Natural killer cell (primary cell): ENCODE measurements around the gene UBAC2. TPM values are rescaled to one million over a fixed set of nuclear protein-coding genes. Genes with fewer than 3 reads are reported as not detected.
"Not testable (repeated sequence)": the region's sequence is repeated elsewhere in the genome, so short reads cannot be mapped to it uniquely, and the experiment has no call there.

Experiments used
- ATAC-seq, 3 donors: fragments of 150-1000 bp in 2 of 3; fragments of 200-7000 bp in 1 of 3; cut with Tn5 transposase; 1 replicate in 1 of 3; 2 replicates in 2 of 3; pipeline ENCODE4 v1.10.0; 2021; ENCODE audit warnings: mild to moderate bottlenecking in 2 of 3, moderate library complexity in 2 of 3
- DNase-seq, 2 donors: peaks; one replicate each; pipeline versions ENCODE4 v3.0.0 to v3.0.0-alpha.2; 2013 to 2021; ENCODE audit warnings: mixed read lengths in 1 of 2
- H3K27ac ChIP-seq: one replicate; pipeline ENCODE4 v1.5.1; 2013; ENCODE audit warnings: mild to moderate bottlenecking, low read length
- H3K27me3 ChIP-seq: one replicate; pipeline ENCODE4 v1.6.1; 2013; ENCODE audit warnings: low read length; ENCODE audit not compliant: control insufficient read depth, insufficient read depth
- H3K36me3 ChIP-seq: one replicate; pipeline ENCODE4 v1.6.1; 2013; ENCODE audit warnings: low read length; ENCODE audit not compliant: control insufficient read depth, insufficient read depth
- H3K4me1 ChIP-seq: one replicate; pipeline ENCODE4 v1.6.1; 2013; ENCODE audit warnings: low read length; ENCODE audit not compliant: control insufficient read depth, insufficient read depth
- H3K4me3 ChIP-seq: one replicate; pipeline ENCODE4 v1.5.1; 2013; ENCODE audit warnings: low read length
- H3K9me3 ChIP-seq: one replicate; pipeline ENCODE4 v1.6.1; 2013; ENCODE audit warnings: low read length; ENCODE audit not compliant: control insufficient read depth, insufficient read depth
- H3K27ac Mint-ChIP-seq, 2 donors: one replicate each; pipeline ENCODE4 v1.8.0; 2022; ENCODE audit warnings: mild to moderate bottlenecking in 2 of 2, mixed read lengths in 2 of 2, moderate library complexity in 1 of 2
- H3K27me3 Mint-ChIP-seq, 2 donors: one replicate each; pipeline ENCODE4 v1.8.0; 2022; ENCODE audit warnings: low read depth in 2 of 2, mixed read lengths in 2 of 2
- H3K36me3 Mint-ChIP-seq: one replicate; pipeline ENCODE4 v1.8.0; 2022; ENCODE audit warnings: mixed read lengths
- H3K4me1 Mint-ChIP-seq, 2 donors: one replicate each; pipeline ENCODE4 v1.8.0; 2022; ENCODE audit warnings: mixed read lengths in 2 of 2
- H3K4me3 Mint-ChIP-seq: one replicate; pipeline ENCODE4 v1.8.0; 2022; ENCODE audit warnings: mild to moderate bottlenecking, moderate library complexity, mixed read lengths
- H3K9me3 Mint-ChIP-seq, 2 donors: one replicate each; pipeline ENCODE4 v1.8.0; 2022; ENCODE audit warnings: mixed read lengths in 2 of 2
- CTCF ChIP-seq: fragments of 200-600 bp; IDR thresholded peaks from one replicate; pipeline ENCODE4 v1.8.0; 2022; ENCODE audit warnings: antibody characterized with exemption
- WGBS: methylation state at CpG from one replicate; pipeline ENCODE4 v1.1.7; 2013; ENCODE audit warnings: missing lambda C conversion rate; ENCODE audit not compliant: insufficient coverage; 5-methylcytosine and 5-hydroxymethylcytosine counted together
- intact Hi-C: fragments of 100-400 bp; cut with micrococcal nuclease; formaldehyde crosslinking; loops from one replicate; pipeline ENCODE4 v1.14.2; 2022
- total RNA-seq, 4 donors: library from RNA; stranded (reverse); fragments of 120-200 nt in 1 of 4; gene quantifications; one replicate each; pipeline versions ENCODE4 v1.2.3 to v1.2.4, GENCODE V29; 2013 to 2022

Gene UBAC2
- total RNA-seq, 3 donors from 2014 or later (not counting 1 experiment from before 2014, with no cell fraction given): 50.6 to 59.1 (median 56.4) TPM

GRCh38 chr13:99208845-99209527, 8.3 kb downstream of the UBAC2 start:
- TF ChIP-seq CTCF: no peak
- H3K27ac Mint-ChIP-seq: peak overlapping the region; percentile 33 to 68
- no peaks in the 10 kb centered on the region for H3K36me3 Mint-ChIP-seq
- Histone ChIP-seq H3K9me3 (no peaks in the 10 kb centered on the region), H3K36me3 (peaks cover 9% of the 10 kb centered on the region), H3K4me1 (peaks cover 42% of the 10 kb centered on the region), H3K27ac (no peak overlapping the region), H3K4me3 (no peak overlapping the region), H3K27me3 (no peaks in the 10 kb centered on the region)
- WGBS: 89% methylated on average over 8 of the region's 8 CpGs
- H3K4me1 Mint-ChIP-seq: peaks cover 61 to 71% of the 10 kb centered on the region in 2 donors
- ATAC-seq (no peak), DNase-seq (no peak)
- intact Hi-C loops: no loop called here
- peak overlapping the region; percentile 7 for H3K4me3 Mint-ChIP-seq
- no peaks in the 10 kb centered on the region for H3K27me3 Mint-ChIP-seq
- no peaks in the 10 kb centered on the region for H3K9me3 Mint-ChIP-seq

GRCh38 chr13:99210627-99211026, 10.0 kb downstream of the UBAC2 start:
- H3K9me3 ChIP-seq, H3K4me3 ChIP-seq, H3K36me3 Mint-ChIP-seq, ATAC-seq, H3K27me3 Mint-ChIP-seq, DNase-seq, H3K27me3 ChIP-seq, intact Hi-C loops, H3K4me3 Mint-ChIP-seq, H3K9me3 Mint-ChIP-seq, H3K36me3 ChIP-seq, H3K27ac Mint-ChIP-seq, H3K27ac ChIP-seq: not testable (repeated sequence)
- peaks cover 38% of the 10 kb centered on the region for H3K4me1 ChIP-seq
- 76% methylated on average over 8 of the region's 9 CpGs for WGBS
- peaks cover 61 to 71% of the 10 kb centered on the region in 2 donors for H3K4me1 Mint-ChIP-seq

- Histone ChIP-seq H3K9me3 (no peaks in the 10 kb centered on the region), H3K4me1 (peaks cover 39% of the 10 kb centered on the region), H3K27ac (no peak overlapping the region), H3K27me3 (no peaks in the 10 kb centered on the region), H3K36me3 (peaks cover 9% of the 10 kb centered on the region), H3K4me3 (no peak overlapping the region)
- peaks cover 53 to 63% of the 10 kb centered on the region in 2 donors for H3K4me1 Mint-ChIP-seq
- no peaks in the 10 kb centered on the region for H3K27me3 Mint-ChIP-seq
- ATAC-seq (no peak), DNase-seq (no peak)
- H3K9me3 Mint-ChIP-seq: no peaks in the 10 kb centered on the region
- no peak overlapping the region for H3K4me3 Mint-ChIP-seq
- 95% methylated on average over 3 of the region's 5 CpGs for WGBS
- peak overlapping the region in 1 of 2 donors; percentile 27 for H3K27ac Mint-ChIP-seq
- TF ChIP-seq CTCF: no peak
- intact Hi-C loops: no loop called here
- no peaks in the 10 kb centered on the region for H3K36me3 Mint-ChIP-seq
Measured at GRCh38 chr13:99211421-99212035, 10.9 kb downstream of the UBAC2 start.

DNA sequence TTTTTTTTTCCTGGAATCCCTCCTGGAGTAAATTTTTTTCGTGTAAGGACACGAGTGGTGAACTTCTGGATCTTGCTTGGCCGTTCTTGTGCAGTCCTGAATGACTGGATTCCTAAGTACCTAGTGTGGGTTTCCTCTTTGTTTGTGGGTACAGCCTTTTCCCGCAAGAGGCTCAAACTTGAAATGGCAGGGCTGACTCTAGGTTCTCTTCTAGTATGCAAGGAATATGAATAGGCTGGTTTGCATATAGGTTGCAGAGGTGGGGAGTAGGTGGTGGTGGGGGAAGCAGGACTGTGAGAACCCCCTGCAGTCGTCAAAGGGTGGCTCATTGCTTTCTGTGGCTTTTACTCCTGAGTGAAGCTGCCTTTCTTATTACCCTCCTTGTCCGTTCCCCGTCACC, 13.6 kb downstream of the UBAC2 start:
- Mint-ChIP-seq H3K9me3 (no peaks in the 10 kb centered on the region), H3K27ac (peak overlapping the region; percentile 83 to 88), H3K27me3 (no peaks in the 10 kb centered on the region), H3K36me3 (no peaks in the 10 kb centered on the region), H3K4me3 (peak overlapping the region; percentile 81), H3K4me1 (peaks cover 54 to 63% of the 10 kb centered on the region in 2 donors)
- H3K4me1 ChIP-seq: peaks cover 50% of the 10 kb centered on the region
- WGBS: 19% methylated on average over 6 of the region's 7 CpGs
- no peak overlapping the region for H3K4me3 ChIP-seq
- H3K27me3 ChIP-seq: no peaks in the 10 kb centered on the region
- no peaks in the 10 kb centered on the region for H3K9me3 ChIP-seq
- peak overlapping the region; percentile 68 for H3K27ac ChIP-seq
- no peak for TF ChIP-seq CTCF
- H3K36me3 ChIP-seq: peaks cover under 1% of the 10 kb centered on the region
- DNase-seq (peak in 1 of 2 donors; percentile 60), ATAC-seq (no peak)
- intact Hi-C loops: no loop called here
